HepG2 (cell line): Measurements from ENCODE around the gene CEP164. TPM values are rescaled to one million over a fixed set of nuclear protein-coding genes. Genes with fewer than 3 reads are reported as not detected.

ENCODE experiments used
- CBX1 ChIP-seq: IDR thresholded peaks from one replicate; pipeline ENCODE4 v1.6.1; 2016; ENCODE audit warnings: antibody characterized with exemption, low read depth
- CCDC6 ChIP-seq: sonication (generic); formaldehyde crosslinking; IDR thresholded peaks from 2 replicates; pipeline ENCODE4 v1.8.1; 2022; ENCODE audit warnings: mild to moderate bottlenecking, missing genetic modification reagents, moderate library complexity
- GATA4 ChIP-seq: sonication (generic); IDR thresholded peaks from 2 replicates; pipeline ENCODE4 v1.6.1; 2016; ENCODE audit warnings: antibody characterized with exemption, low read depth, borderline replicate concordance
- HIVEP1 ChIP-seq: sonication (generic); formaldehyde crosslinking; IDR thresholded peaks from 2 replicates; pipeline ENCODE4 v1.4.0; 2020; ENCODE audit warnings: mild to moderate bottlenecking, missing genetic modification reagents
- MTF2 ChIP-seq: sonication (generic); formaldehyde crosslinking; IDR thresholded peaks from 2 replicates; pipeline ENCODE4 v1.5.0; 2020; ENCODE audit warnings: missing genetic modification reagents, borderline replicate concordance
- RAD21 ChIP-seq: fragments of 450-650 bp; formaldehyde crosslinking; IDR thresholded peaks from 2 replicates; pipeline ENCODE4 v1.5.0; 2020; ENCODE audit warnings: mild to moderate bottlenecking
- RBM39 ChIP-seq: fragments of 200-400 bp; formaldehyde crosslinking; IDR thresholded peaks from one replicate; pipeline ENCODE4 v1.6.1; 2018; ENCODE audit warnings: antibody characterized with exemption, mild to moderate bottlenecking, low read depth, low read length; ENCODE audit not compliant: poor library complexity, severe bottlenecking
- REPIN1 ChIP-seq: sonication (generic); formaldehyde crosslinking; IDR thresholded peaks from 2 replicates; pipeline ENCODE4 v1.8.0; 2022; ENCODE audit warnings: missing genetic modification reagents, low read depth, mild to moderate bottlenecking, borderline replicate concordance
- RXRB ChIP-seq: IDR thresholded peaks from 2 replicates; pipeline ENCODE4 v1.6.1; 2016; ENCODE audit warnings: borderline replicate concordance, missing genetic modification reagents, missing compliant biosample characterization
- SAFB2 ChIP-seq: sonication (generic); formaldehyde crosslinking; IDR thresholded peaks from 2 replicates; pipeline ENCODE4 v1.5.1; 2020; ENCODE audit warnings: missing genetic modification reagents, low read depth, mild to moderate bottlenecking, borderline replicate concordance
- TFDP1 ChIP-seq: IDR thresholded peaks from 2 replicates; pipeline ENCODE4 v1.6.1; 2016; ENCODE audit warnings: missing compliant biosample characterization, missing genetic modification reagents, borderline replicate concordance
- ZBTB46 ChIP-seq: sonication (generic); formaldehyde crosslinking; IDR thresholded peaks from 2 replicates; pipeline ENCODE4 v1.4.0; 2020; ENCODE audit warnings: mild to moderate bottlenecking, missing genetic modification reagents, borderline replicate concordance
- ZNF251 ChIP-seq: sonication (generic); formaldehyde crosslinking; IDR thresholded peaks from 2 replicates; pipeline ENCODE4 v1.9.0; 2021; ENCODE audit warnings: mild to moderate bottlenecking, missing genetic modification reagents
- ZNF333 ChIP-seq: sonication (generic); formaldehyde crosslinking; IDR thresholded peaks from 2 replicates; pipeline ENCODE4 v1.4.0; 2020; ENCODE audit warnings: mild to moderate bottlenecking, missing genetic modification reagents, borderline replicate concordance
- ZNF337 ChIP-seq: sonication (generic); formaldehyde crosslinking; IDR thresholded peaks from 2 replicates; pipeline ENCODE4 v1.5.1; 2020; ENCODE audit warnings: missing genetic modification reagents, low read depth, mild to moderate bottlenecking, borderline replicate concordance
- ZNF496 ChIP-seq: sonication (generic); formaldehyde crosslinking; IDR thresholded peaks from 2 replicates; pipeline ENCODE4 v1.8.1; 2023; ENCODE audit warnings: mild to moderate bottlenecking, moderate library complexity, missing genetic modification reagents; ENCODE audit not compliant: insufficient replicate concordance
- ZNF530 ChIP-seq: sonication (generic); formaldehyde crosslinking; IDR thresholded peaks from 2 replicates; pipeline ENCODE4 v1.5.0; 2020; ENCODE audit warnings: low read depth, mild to moderate bottlenecking, missing genetic modification reagents
- ZNF556 ChIP-seq: sonication (generic); formaldehyde crosslinking; IDR thresholded peaks from 2 replicates; pipeline ENCODE4 v1.4.0; 2020; ENCODE audit warnings: mild to moderate bottlenecking, missing genetic modification reagents, borderline replicate concordance
- polyA plus RNA-seq, 8 experiments: library from polyadenylated mRNA; depleted of rRNA in 3 of 8; stranded (reverse) in 7 of 8; unstranded in 1 of 8; fragments of >200 nt; fragmentation: Illumina TruSeq in 4 of 8; extraction: Trizol in 4 of 8; gene quantifications; 2 replicates each; pipeline versions ENCODE4 v1.2.1 to v1.2.3, GENCODE V29; 2011 to 2016; ENCODE audit warnings: low read depth in 4 of 8, missing spikeins in 1 of 8, mixed read lengths in 1 of 8; ENCODE audit not compliant: insufficient read depth in 1 of 8
- total RNA-seq, 5 experiments: library from RNA; depleted of rRNA; stranded (reverse); fragments of >200 nt; fragmentation: Illumina TruSeq; extraction: Trizol; gene quantifications; 2 replicates each; pipeline ENCODE4 v1.2.3, GENCODE V29; 2016; ENCODE audit warnings: low read depth in 1 of 5
- TF ChIP-seq, protein P1 (sequence below): IDR thresholded peaks from 2 replicates; pipeline ENCODE4 v1.6.1; 2018; ENCODE audit warnings: missing genetic modification reagents
- TF ChIP-seq, protein P2 (sequence below): sonication (generic); formaldehyde crosslinking; IDR thresholded peaks from 2 replicates; pipeline ENCODE4 v1.4.0; 2020; ENCODE audit warnings: missing genetic modification reagents, borderline replicate concordance

The CEP164 gene
- total and polyA plus RNA-seq, 2 of the 13 experiments (the other 11 are each of a cell fraction or from before 2014, with no cell fraction given) = 11.4 to 15.2 TPM

- no peak; the same call in 1 of the 2 replicates for TF ChIP-seq SAFB2 (CRISPR knock-in tag)
- 0 out of 2 replicates have a peak, but pooled peaks have one; percentile 41 for TF ChIP-seq ZNF333 (CRISPR knock-in tag)
- no peak for TF ChIP-seq MTF2 (CRISPR knock-in tag)
- no peak for TF ChIP-seq ZNF496 (CRISPR knock-in tag)
- TF ChIP-seq REPIN1 = peak; percentile 36; the same call in 1 of the 2 replicates
- peak; percentile 22 for TF ChIP-seq HIVEP1 (CRISPR knock-in tag)
- TF ChIP-seq, protein P1, sequence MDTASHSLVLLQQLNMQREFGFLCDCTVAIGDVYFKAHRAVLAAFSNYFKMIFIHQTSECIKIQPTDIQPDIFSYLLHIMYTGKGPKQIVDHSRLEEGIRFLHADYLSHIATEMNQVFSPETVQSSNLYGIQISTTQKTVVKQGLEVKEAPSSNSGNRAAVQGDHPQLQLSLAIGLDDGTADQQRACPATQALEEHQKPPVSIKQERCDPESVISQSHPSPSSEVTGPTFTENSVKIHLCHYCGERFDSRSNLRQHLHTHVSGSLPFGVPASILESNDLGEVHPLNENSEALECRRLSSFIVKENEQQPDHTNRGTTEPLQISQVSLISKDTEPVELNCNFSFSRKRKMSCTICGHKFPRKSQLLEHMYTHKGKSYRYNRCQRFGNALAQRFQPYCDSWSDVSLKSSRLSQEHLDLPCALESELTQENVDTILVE (CRISPR knock-in tag) = peak; percentile 53; the same call in 1 of the 2 replicates
- TF ChIP-seq ZNF556 = no peak; the same call in 1 of the 2 replicates
- TF ChIP-seq CCDC6 (CRISPR knock-in tag) = 0 out of 2 replicates have a peak, but pooled peaks have one; percentile 36
- TF ChIP-seq CBX1 = no peak
- TF ChIP-seq, protein P2, sequence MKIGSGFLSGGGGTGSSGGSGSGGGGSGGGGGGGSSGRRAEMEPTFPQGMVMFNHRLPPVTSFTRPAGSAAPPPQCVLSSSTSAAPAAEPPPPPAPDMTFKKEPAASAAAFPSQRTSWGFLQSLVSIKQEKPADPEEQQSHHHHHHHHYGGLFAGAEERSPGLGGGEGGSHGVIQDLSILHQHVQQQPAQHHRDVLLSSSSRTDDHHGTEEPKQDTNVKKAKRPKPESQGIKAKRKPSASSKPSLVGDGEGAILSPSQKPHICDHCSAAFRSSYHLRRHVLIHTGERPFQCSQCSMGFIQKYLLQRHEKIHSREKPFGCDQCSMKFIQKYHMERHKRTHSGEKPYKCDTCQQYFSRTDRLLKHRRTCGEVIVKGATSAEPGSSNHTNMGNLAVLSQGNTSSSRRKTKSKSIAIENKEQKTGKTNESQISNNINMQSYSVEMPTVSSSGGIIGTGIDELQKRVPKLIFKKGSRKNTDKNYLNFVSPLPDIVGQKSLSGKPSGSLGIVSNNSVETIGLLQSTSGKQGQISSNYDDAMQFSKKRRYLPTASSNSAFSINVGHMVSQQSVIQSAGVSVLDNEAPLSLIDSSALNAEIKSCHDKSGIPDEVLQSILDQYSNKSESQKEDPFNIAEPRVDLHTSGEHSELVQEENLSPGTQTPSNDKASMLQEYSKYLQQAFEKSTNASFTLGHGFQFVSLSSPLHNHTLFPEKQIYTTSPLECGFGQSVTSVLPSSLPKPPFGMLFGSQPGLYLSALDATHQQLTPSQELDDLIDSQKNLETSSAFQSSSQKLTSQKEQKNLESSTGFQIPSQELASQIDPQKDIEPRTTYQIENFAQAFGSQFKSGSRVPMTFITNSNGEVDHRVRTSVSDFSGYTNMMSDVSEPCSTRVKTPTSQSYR (CRISPR knock-in tag) = peak; percentile 41; the same call in 1 of the 2 replicates
- TF ChIP-seq RBM39 = no peak
- TF ChIP-seq TFDP1 (CRISPR knock-in tag) = peak; percentile 75; the same call in 1 of the 2 replicates
- no peak for TF ChIP-seq ZBTB46
- no peak for TF ChIP-seq ZNF530 (CRISPR knock-in tag)
- TF ChIP-seq RAD21 (CRISPR knock-in tag) = peak; percentile 74
- peak; percentile 42 for TF ChIP-seq RXRB (CRISPR knock-in tag)
- TF ChIP-seq ZNF251 = no peak
- no peak for TF ChIP-seq GATA4
- TF ChIP-seq ZNF337 (CRISPR knock-in tag) = no peak
Observed at GRCh38 chr11:117316197-117316961, 11.3 kb upstream of the CEP164 start, which contains the start of gene BACE1 (continued).
